ENCODE data around the gene IL17D.
"Not testable (repeated sequence)": the region's sequence is repeated elsewhere in the genome, so short reads cannot be mapped to it uniquely, and the experiment has no call there.

IL17D gene

GRCh38 chr13:20702915-20703779 is at the start of gene IL17D:
TSS of gene IL17D (plus strand) at chr13:20703699. CDS start at chr13:20704002, 303 bp downstream.
- no peak for DNase-seq (ENCODE audit: low spot score)

DNA sequence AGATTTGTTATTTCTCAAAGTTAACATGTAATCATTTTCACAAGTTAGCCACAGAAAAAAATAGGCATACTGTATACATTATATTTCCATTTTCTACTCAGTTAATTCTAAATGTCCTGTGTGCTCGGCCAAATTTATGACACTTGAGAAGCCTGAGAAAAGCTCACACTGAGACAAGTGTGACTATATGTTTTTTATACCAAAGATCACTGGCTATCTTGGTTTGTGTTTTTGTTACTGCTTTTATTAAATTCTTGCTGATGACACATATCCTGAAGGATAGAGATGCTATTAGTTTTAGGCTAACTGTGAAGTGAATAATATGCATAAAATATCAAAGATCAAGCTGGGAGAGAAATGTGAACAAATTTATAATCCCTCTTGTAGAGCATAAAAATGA is 49.3 kb upstream of the IL17D start:
- DNase-seq (ENCODE audit: low spot score): no peak

DNA sequence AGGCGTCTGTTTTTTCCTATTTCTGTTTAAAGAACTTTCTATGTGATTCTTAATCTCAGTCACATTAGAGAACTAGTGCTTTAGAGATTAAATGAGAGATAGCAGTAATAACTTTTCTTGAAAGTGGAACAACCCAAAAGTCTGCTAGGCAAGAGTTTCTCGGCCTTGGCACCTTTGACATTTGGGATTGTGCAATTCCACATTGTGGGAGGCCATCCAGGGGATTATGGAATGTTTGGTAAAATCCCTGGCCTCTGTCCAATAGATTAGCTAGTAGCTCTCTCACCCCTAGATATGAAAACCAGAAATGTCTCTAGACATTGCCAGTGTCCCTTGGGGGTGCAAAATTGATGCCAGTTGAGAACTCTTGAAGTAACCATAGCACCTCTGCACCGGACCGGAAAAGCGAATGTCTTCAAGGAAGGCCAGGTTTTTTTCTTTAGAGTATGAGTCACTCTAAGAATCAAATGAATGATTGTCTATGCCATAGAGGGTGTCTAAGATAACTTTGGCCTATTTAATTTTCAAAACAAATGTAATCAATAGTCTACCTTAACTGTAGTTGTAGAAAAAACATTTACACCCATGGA is 45.0 kb upstream of the IL17D start:
- DNase-seq (ENCODE audit: low spot score): no peak

DNA sequence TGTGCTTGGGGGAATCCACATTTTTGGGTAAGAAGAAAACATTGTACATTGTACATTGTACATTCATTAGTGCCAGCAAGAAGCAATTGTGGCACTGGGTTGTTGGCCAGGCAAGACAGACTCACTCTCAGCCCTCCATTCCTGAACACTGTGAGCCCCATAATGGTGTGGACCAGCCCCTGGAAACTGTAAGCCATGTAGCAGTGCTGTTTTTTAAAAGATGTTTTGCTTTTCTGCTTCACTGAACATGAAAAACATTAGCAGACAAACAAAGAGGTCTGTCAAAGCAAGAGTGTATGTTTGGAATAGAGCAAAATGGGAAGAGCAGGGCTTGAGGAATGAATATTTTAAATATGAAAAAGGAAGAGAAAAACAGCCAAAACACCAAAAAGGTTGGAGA is 39.1 kb upstream of the IL17D start:
- peak; percentile 6 for DNase-seq (ENCODE audit: low spot score)

DNA sequence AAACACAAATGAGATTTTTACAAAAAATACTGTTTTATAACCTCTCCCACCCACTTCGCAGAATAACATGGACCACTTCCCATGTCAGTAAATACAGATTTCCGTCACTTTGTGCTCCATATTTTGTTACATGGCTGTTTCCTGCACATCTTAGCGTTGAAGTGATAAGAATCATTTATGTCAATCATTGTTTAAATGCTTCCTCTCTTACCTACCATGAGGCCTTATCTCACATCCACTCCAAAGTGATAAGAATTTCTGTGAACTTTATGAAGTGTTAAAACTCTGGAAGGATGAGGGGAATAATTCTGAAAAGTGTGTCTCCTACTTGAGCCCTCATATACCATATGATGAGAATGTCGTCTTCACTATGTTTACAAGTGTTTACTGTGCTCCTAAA is 36.6 kb upstream of the IL17D start:
- DNase-seq (ENCODE audit: low spot score): no peak

DNA sequence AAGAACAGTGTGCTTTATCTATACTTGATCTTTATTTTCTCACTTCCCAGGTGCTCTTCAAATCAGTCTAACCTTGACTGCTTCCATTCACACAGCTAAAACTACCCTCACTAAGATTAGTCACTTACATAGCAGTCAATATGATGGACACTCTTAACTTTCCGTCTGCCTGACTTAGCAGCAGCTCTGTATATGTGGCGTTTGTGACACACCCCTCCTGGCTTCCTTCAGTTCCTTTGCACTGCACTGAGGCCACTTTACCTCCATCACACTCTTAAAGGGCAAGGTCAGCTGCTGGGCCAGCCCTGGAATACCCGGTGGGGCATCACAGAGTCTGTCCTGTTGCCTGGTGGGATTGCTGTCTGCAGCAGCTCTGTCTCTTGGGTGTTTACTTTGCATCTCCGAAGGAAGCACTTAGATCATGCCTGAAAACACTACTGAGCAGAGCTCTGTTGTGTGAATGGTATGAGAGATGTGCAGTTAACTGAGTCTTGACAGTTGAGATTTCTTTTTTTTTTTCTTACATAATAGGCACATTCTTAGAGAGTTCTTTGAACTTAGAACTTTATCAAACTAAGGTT is 35.6 kb upstream of the IL17D start:
- DNase-seq (ENCODE audit: low spot score): no peak

- DNase-seq (ENCODE audit: low spot score): no peak
Measured at GRCh38 chr13:20669162-20669561, 34.3 kb upstream of the IL17D start.

DNA sequence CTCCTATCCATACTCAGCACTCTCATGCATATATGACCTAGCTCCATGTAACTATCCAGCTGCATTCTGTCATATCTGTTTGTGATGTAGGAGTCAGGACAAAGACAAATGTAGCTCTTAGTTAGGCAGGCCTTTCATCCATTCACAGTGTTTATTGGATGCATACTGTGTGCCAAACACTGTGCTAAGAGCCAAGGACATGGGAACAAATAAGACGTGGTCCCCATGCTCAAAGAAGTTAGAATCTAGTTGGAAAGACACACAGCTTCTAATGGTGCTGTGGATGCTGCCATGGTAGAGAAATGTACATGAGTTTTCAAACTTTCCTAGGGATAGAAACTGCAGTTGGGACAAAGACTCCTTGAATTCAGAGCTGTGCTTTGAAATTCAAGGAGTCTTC is 31.7 kb upstream of the IL17D start:
- DNase-seq (ENCODE audit: low spot score): peak; percentile 13

DNA sequence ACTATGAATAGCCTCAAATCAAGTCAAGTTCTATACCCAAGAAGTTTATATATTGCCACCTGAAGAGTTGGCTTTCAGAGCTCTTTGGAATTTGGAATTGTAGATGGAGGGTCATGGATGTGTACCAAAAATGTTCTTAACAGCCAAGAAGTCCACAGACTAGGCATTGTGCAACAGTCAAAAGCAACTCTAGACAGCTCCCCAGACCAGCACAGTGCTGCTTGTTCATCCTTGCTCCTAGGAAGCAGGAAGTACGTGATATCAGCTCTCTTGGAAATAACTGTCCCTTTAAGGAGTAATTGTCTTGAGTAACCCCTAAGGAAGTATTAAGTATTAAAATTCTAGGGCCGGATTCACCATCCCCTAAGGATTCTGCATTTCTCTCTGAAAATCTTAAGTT is 30.7 kb upstream of the IL17D start:
- DNase-seq (ENCODE audit: low spot score): no peak

DNA sequence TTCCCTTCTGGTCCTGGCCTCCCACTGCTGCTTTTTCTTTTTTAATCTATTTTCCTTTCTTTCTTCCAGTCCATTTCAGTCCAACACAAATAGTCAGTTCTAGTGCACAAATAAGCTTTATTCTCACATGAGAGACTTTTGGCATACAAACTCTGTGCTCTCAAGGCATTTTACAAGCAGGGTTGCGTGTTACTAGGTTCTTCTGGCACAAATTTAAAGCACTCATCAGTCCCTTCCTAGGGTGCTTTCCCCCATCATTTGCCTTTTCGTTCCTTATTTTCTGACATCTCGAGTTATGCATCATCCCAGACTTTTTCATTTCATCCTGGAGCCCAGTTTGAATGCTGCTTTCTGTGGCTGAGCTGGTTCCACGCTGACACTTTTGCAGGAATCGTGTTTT is 29.8 kb upstream of the IL17D start:
- DNase-seq (ENCODE audit: low spot score): peak; percentile 8

- no peak for DNase-seq (ENCODE audit: low spot score)
Measured at GRCh38 chr13:20676213-20676612, 27.3 kb upstream of the IL17D start.

- DNase-seq (ENCODE audit: low spot score): not testable (repeated sequence)
Measured at GRCh38 chr13:20678606-20679005, 24.9 kb upstream of the IL17D start.

- DNase-seq (ENCODE audit: low spot score): no peak
Measured at GRCh38 chr13:20679879-20680278, 23.6 kb upstream of the IL17D start.

GRCh38 chr13:20680416-20681080 is 23.0 kb upstream of the IL17D start:
- DNase-seq (ENCODE audit: low spot score): no peak

GRCh38 chr13:20681481-20681880 is 22.0 kb upstream of the IL17D start:
- DNase-seq (ENCODE audit: low spot score): not testable (repeated sequence)

DNA sequence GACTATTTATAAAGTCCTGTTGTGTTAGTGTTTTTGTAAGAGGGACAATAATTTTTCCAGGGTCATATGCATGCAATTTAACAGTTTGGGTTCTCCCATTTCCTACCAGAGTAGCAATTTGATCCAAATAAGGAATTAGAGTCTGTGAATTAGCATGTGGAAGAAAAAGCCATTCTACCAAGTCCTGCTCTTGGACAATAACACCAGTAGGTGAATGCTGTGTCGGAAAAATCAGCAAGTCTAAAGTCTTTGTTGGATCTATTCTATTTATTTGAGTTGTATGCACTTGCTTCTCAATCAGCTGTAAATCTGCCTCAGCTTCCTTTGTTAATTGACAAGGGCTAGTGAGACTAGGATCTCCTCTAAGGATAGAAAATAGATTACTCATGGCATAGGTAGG is 21.4 kb upstream of the IL17D start:
- DNase-seq (ENCODE audit: low spot score): no peak

- DNase-seq (ENCODE audit: low spot score): no peak
Measured at GRCh38 chr13:20684041-20684440, 19.5 kb upstream of the IL17D start.

DNA sequence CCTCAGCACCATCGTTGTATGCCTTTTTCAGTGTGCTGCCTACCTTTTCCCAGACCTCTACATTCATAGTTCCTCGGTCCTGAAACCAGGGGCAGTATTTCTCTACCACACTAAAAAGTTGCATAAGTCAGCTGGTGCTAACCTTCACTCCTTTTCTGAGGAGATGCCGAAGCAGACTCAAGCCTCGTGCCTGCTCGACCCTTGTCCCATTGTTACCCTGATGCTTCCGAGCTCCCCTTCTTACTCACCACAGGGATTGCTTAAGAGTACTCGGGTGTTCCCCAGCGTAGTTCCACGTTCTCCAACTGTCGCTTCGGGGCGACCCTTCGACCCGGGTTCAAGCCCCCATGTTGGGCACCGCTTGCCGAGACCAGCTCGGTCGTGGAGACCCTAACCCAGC is 19.0 kb upstream of the IL17D start:
- no peak for DNase-seq (ENCODE audit: low spot score)

DNA sequence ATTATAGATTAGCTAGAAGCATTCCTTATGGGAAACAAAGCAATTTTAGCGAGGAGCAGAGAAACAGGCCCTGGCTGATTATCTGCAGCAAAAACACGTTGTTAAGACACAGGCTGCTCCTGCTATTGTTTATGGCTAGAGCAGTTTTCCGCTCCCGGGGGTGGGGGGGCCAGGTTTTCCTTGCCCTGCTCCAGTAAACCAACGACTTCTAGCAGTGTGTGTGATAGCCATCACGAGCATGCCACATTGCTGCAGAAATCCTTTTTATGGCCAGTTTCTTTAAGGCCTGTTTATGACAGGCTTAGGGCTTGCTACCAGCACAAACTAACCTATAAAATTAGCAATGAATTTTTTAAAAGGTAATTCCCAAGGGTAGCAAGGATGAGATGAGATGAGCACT is 18.4 kb upstream of the IL17D start:
- no peak for DNase-seq (ENCODE audit: low spot score)

GRCh38 chr13:20686167-20686566 is 17.3 kb upstream of the IL17D start:
- no peak for DNase-seq (ENCODE audit: low spot score)

- no peak for DNase-seq (ENCODE audit: low spot score)
Measured at GRCh38 chr13:20686863-20687579, 16.5 kb upstream of the IL17D start.

DNA sequence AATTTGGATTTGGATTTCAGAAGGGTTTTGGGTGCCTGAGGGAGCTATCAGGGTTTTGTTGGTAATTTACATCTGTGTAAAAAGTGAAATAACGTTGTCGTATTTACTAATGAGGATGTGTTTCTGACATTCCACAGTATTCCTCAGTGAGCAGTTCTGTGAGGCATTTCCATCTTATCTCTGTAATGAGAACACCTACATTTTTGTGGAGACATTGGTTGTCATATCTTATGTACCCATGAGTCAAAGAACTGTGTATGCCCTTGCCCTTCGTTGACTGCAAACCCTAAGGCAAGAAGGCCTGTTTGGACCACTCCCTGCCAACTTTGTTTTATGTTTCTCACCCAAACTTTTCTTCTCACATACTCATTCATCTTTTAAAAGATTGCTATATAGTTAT is 14.2 kb upstream of the IL17D start:
- DNase-seq (ENCODE audit: low spot score): no peak

All from cerebellar cortex (tissue), 1 donor.